Pancreas (tissue), 10 donors: ENCODE data around the gene RYR1. TPM values are rescaled to one million over a fixed set of nuclear protein-coding genes. Genes with fewer than 3 reads are reported as not detected.
"Not testable (repeated sequence)": the region's sequence is repeated elsewhere in the genome, so short reads cannot be mapped to it uniquely, and the experiment has no call there.

Experiments
- ATAC-seq, 4 donors: fragments of 200-7000 bp; cut with Tn5 transposase; one replicate each; pipeline versions ENCODE4 v1.8.0 to v1.9.1; 2020; ENCODE audit warnings: mild to moderate bottlenecking in 4 of 4, moderate library complexity in 4 of 4
- DNase-seq, 6 donors: peaks; one replicate each; pipeline ENCODE4 v3.0.0-alpha.2; 2020
- FAIRE-seq: peaks from 2 replicates; lab custom pipeline; 2012; peaks lifted over from hg19 to GRCh38; lab: Jason Lieb, UNC
- H3K27ac ChIP-seq, 4 donors: fragments of 200-600 bp; sonication (generic); 1 replicate in 3 of 4; 2 replicates in 1 of 4; pipeline versions ENCODE4 v1.5.0 to v1.8.0; 2020
- H3K27me3 ChIP-seq, 4 donors: fragments of 200-600 bp; one replicate each; pipeline ENCODE4 v1.8.0; 2021
- H3K36me3 ChIP-seq, 3 donors: fragments of 200-600 bp; sonication (generic) in 1 of 3; one replicate each; pipeline versions ENCODE4 v1.5.0 to v1.8.0; 2020 to 2021
- H3K4me1 ChIP-seq, 3 donors: fragments of 200-600 bp; one replicate each; pipeline ENCODE4 v1.8.0; 2021
- H3K4me3 ChIP-seq, 4 donors: fragments of 200-600 bp; sonication (generic) in 2 of 4; one replicate each; pipeline versions ENCODE4 v1.5.0 to v1.8.0; 2020 to 2021
- H3K9me3 ChIP-seq, 4 donors: fragments of 200-600 bp; one replicate each; pipeline ENCODE4 v1.8.0; 2021
- CTCF ChIP-seq, 4 donors: fragments of 200-600 bp; sonication (generic) in 3 of 4; IDR thresholded peaks; one replicate each; pipeline versions ENCODE4 v1.5.0 to v1.8.0; 2021; ENCODE audit warnings: antibody characterized with exemption in 4 of 4
- WGBS, 2 donors: extraction: QIAGEN DNeasy Blood & Tissue Kit; methylation state at CpG; one replicate each; pipeline ENCODE4 v1.1.7; 2013; 5-methylcytosine and 5-hydroxymethylcytosine counted together
- intact Hi-C, 3 donors: fragments of 100-400 bp; cut with DNase I; formaldehyde crosslinking; loops; one replicate each; pipeline versions ENCODE4 v1.11.1 to v1.14.2; 2022
- polyA plus RNA-seq, 2 donors: library from polyadenylated mRNA; stranded (reverse); fragments of 200-250 nt; gene quantifications; one replicate each; pipeline ENCODE4 v1.2.3, GENCODE V29; 2013
- total RNA-seq, 6 donors: library from RNA; stranded (reverse); fragmentation: NEBNext Ultra II Directional in 4 of 6; extraction: Animal tissue kit (Norgen Biotek cat#: 25700) in 4 of 6; gene quantifications; one replicate each; pipeline versions ENCODE4 v1.2.1 to v1.2.4, GENCODE V29; 2021 to 2023
- donor health status: healthy with polysubstance abuse.
- donor health status: DM: no; HTN: no; CAD: no; lungs with moderate emphysema.
- donor health status: DM: no; HTN: no; CAD: no.
- donor health status: control.
- donor health status: control.
- donor health status: Bipolar disorder and iron deficiency.
- donor health status: DM: yes; HTN: yes; CAD: no.
- donor health status: DM: no; HTN: no; CAD: no.
- donor health status: DM: no; HTN: no; CAD: no.
- donor health status: DM: yes; HTN: yes; CAD: no.

RYR1 gene
- total and polyA plus RNA-seq, 8 donors: 0.19 to 1.4 (median 0.57) TPM

GRCh38 chr19:38404858-38405257 lies 28.6 kb upstream of the RYR1 start:
- Histone ChIP-seq H3K36me3 (peaks cover 0 to 9% (median 0%) of the 10 kb centered on the region in 3 donors), H3K27me3 (no peaks in the 10 kb centered on the region), H3K4me1 (peaks cover 0 to 2% (median 0%) of the 10 kb centered on the region in 3 donors), H3K4me3 (no peak overlapping the region), H3K27ac (no peak overlapping the region), H3K9me3 (no peaks in the 10 kb centered on the region)
- FAIRE-seq (no peak), DNase-seq (peak in 1 of 6 donors; percentile 74), ATAC-seq (no peak)
- 93 to 96% methylated on average over 6 of the region's 6 CpGs for WGBS, 2 donors
- TF ChIP-seq CTCF (IDR thresholded peaks at IDR 0.05): no peak
- intact Hi-C loops: loop anchor here in 1 of 3 donors (10.0 kb wide), 1 partner anchor 210 kb away; the partner anchor contains the start of genes EIF3K and MAP4K1

GRCh38 chr19:38405276-38405675 lies 28.2 kb upstream of the RYR1 start:
- no peak for FAIRE-seq
- no peak for DNase-seq
- ATAC-seq: no peak
- no peaks in the 10 kb centered on the region for H3K9me3 ChIP-seq
- H3K36me3 ChIP-seq: peaks cover 0 to 9% (median 0%) of the 10 kb centered on the region in 3 donors
- H3K27ac ChIP-seq: no peak overlapping the region
- TF ChIP-seq CTCF (IDR thresholded peaks at IDR 0.05): no peak
- WGBS, 2 donors: 95 to 96% methylated on average over 8 of the region's 8 CpGs
- H3K4me1 ChIP-seq: peaks cover 0 to 2% (median 0%) of the 10 kb centered on the region in 3 donors
- no peaks in the 10 kb centered on the region for H3K27me3 ChIP-seq
- H3K4me3 ChIP-seq: no peak overlapping the region
- intact Hi-C loops: loop anchor here in 1 of 3 donors (10.0 kb wide), 1 partner anchor 210 kb away; the partner anchor contains the start of genes EIF3K and MAP4K1

GRCh38 chr19:38409631-38410133 lies 23.8 kb upstream of the RYR1 start:
- H3K4me3 ChIP-seq: no peak overlapping the region
- no peaks in the 10 kb centered on the region for H3K9me3 ChIP-seq
- H3K27me3 ChIP-seq: no peaks in the 10 kb centered on the region
- FAIRE-seq (no peak), ATAC-seq (peak in 2 of 4 donors; percentile 31 to 47), DNase-seq (no peak)
- no peak overlapping the region for H3K27ac ChIP-seq
- intact Hi-C loops: loop anchor here in 1 of 3 donors (10.0 kb wide), 1 partner anchor 205 kb away; the partner anchor contains the start of genes EIF3K and MAP4K1
- peaks cover 0 to 9% (median 0%) of the 10 kb centered on the region in 3 donors for H3K36me3 ChIP-seq
- no peak for TF ChIP-seq CTCF (IDR thresholded peaks at IDR 0.05)
- WGBS, 2 donors: 43 to 46% methylated on average over 7 of the region's 7 CpGs
- H3K4me1 ChIP-seq: no peaks in the 10 kb centered on the region

GRCh38 chr19:38410407-38410806 lies 23.1 kb upstream of the RYR1 start:
- DNase-seq, ATAC-seq, H3K9me3 ChIP-seq, FAIRE-seq, H3K4me1 ChIP-seq, intact Hi-C loops, H3K27me3 ChIP-seq, H3K36me3 ChIP-seq, H3K4me3 ChIP-seq, H3K27ac ChIP-seq: not testable (repeated sequence)
- 52 to 69% methylated on average over 6 of the region's 6 CpGs for WGBS, 2 donors

GRCh38 chr19:38411041-38411712 lies 22.3 kb upstream of the RYR1 start:
- Histone ChIP-seq H3K4me3 (no peak overlapping the region), H3K9me3 (no peaks in the 10 kb centered on the region), H3K36me3 (peaks cover 0 to 9% (median 0%) of the 10 kb centered on the region in 3 donors), H3K27me3 (no peaks in the 10 kb centered on the region), H3K27ac (no peak overlapping the region), H3K4me1 (no peaks in the 10 kb centered on the region)
- WGBS, 2 donors: 76 to 83% methylated on average over 13 of the region's 13 CpGs
- no peak for DNase-seq
- peak in 2 of 4 donors; percentile 17 to 21 for ATAC-seq
- intact Hi-C loops: no loop called here
- no peak for TF ChIP-seq CTCF (IDR thresholded peaks at IDR 0.05)
- no peak for FAIRE-seq

- H3K36me3 ChIP-seq, H3K27ac ChIP-seq, FAIRE-seq, H3K4me1 ChIP-seq, intact Hi-C loops, H3K4me3 ChIP-seq, DNase-seq, ATAC-seq, H3K27me3 ChIP-seq, H3K9me3 ChIP-seq: not testable (repeated sequence)
- WGBS, 2 donors: 67 to 71% methylated on average over 5 of the region's 5 CpGs
Observed at GRCh38 chr19:38411898-38412297, 21.6 kb upstream of the RYR1 start.
